Measurements from ENCODE around the gene STK38.
"Not testable (repeated sequence)": the region's sequence is repeated elsewhere in the genome, so short reads cannot be mapped to it uniquely, and the experiment has no call there.

The STK38 gene

GRCh38 chr6:36459501-36459900 is 87.8 kb downstream of the STK38 start:
- no peak for DNase-seq
- no peak overlapping the region for H3K4me3 ChIP-seq (ENCODE audit: low read depth, low read length)
- TF ChIP-seq CTCF (IDR thresholded peaks at IDR 0.05; ENCODE audit: low read depth, low read length): no peak
- no peaks in the 10 kb centered on the region for H3K9me3 ChIP-seq
- no peaks in the 10 kb centered on the region for H3K4me1 ChIP-seq
- no peaks in the 10 kb centered on the region for H3K36me3 ChIP-seq
- no peaks in the 10 kb centered on the region for H3K27me3 ChIP-seq

- no peak overlapping the region for H3K4me3 ChIP-seq (ENCODE audit: low read depth, low read length)
- no peak for TF ChIP-seq CTCF (IDR thresholded peaks at IDR 0.05; ENCODE audit: low read depth, low read length)
- no peak for DNase-seq
- no peaks in the 10 kb centered on the region for H3K4me1 ChIP-seq
- no peaks in the 10 kb centered on the region for H3K9me3 ChIP-seq
- peaks cover 14% of the 10 kb centered on the region for H3K36me3 ChIP-seq
- no peaks in the 10 kb centered on the region for H3K27me3 ChIP-seq
Measured at GRCh38 chr6:36455486-36456027, 91.7 kb downstream of the STK38 start.

GRCh38 chr6:36452897-36453296 is 94.4 kb downstream of the STK38 start:
- H3K27me3 ChIP-seq; H3K9me3 ChIP-seq; H3K4me1 ChIP-seq; H3K4me3 ChIP-seq (ENCODE audit: low read depth, low read length); DNase-seq: not testable (repeated sequence)
- peaks cover 28% of the 10 kb centered on the region for H3K36me3 ChIP-seq

- peaks cover 35% of the 10 kb centered on the region for H3K36me3 ChIP-seq
- DNase-seq; H3K4me3 ChIP-seq (ENCODE audit: low read depth, low read length); H3K9me3 ChIP-seq; H3K27me3 ChIP-seq; H3K4me1 ChIP-seq: not testable (repeated sequence)
Measured at GRCh38 chr6:36449173-36449572, 98.1 kb downstream of the STK38 start.

- Histone ChIP-seq H3K9me3 (peaks cover 2% of the 10 kb centered on the region; the same call in 1 of the 2 replicates), H3K4me3 (ENCODE audit: low read depth, low read length) (no peak overlapping the region), H3K36me3 (peaks cover 21% of the 10 kb centered on the region), H3K4me1 (peaks cover 14% of the 10 kb centered on the region), H3K27me3 (no peaks in the 10 kb centered on the region)
- no peak for TF ChIP-seq CTCF (IDR thresholded peaks at IDR 0.05; ENCODE audit: low read depth, low read length)
- DNase-seq: no peak
Measured at GRCh38 chr6:36445621-36446020, 101.7 kb downstream of the STK38 start.

- H3K4me1 ChIP-seq: peaks cover 14% of the 10 kb centered on the region
- DNase-seq: no peak
- peak overlapping the region; percentile 94 for H3K4me3 ChIP-seq (ENCODE audit: low read depth, low read length)
- TF ChIP-seq CTCF (IDR thresholded peaks at IDR 0.05; ENCODE audit: low read depth, low read length): no peak
- peaks cover 2% of the 10 kb centered on the region; the same call in 1 of the 2 replicates for H3K9me3 ChIP-seq
- no peaks in the 10 kb centered on the region for H3K27me3 ChIP-seq
- peaks cover 17% of the 10 kb centered on the region for H3K36me3 ChIP-seq
Measured at GRCh38 chr6:36444470-36444869, 102.8 kb downstream of the STK38 start.

Measured in BE2C (cell line).